ENCODE data around the gene SYCP2L. TPM values are rescaled to one million over a fixed set of nuclear protein-coding genes. Genes with fewer than 3 reads are reported as not detected.

SYCP2L gene
- total RNA-seq (2014; rRNA removed; shearing (Covaris generic)) (4.9 and 11.0 TPM in 2 replicates), polyA plus RNA-seq (2016; fragmentation: Nextera tagmentation; extraction: Ambion mirVana) (8.5 and 10.5 TPM in 2 replicates)
- long read RNA-seq, partial matches to known transcripts = 0 of 1 reads
- long read RNA-seq, other reads (novel, unspliced or antisense) = 1 of 1 reads

DNA sequence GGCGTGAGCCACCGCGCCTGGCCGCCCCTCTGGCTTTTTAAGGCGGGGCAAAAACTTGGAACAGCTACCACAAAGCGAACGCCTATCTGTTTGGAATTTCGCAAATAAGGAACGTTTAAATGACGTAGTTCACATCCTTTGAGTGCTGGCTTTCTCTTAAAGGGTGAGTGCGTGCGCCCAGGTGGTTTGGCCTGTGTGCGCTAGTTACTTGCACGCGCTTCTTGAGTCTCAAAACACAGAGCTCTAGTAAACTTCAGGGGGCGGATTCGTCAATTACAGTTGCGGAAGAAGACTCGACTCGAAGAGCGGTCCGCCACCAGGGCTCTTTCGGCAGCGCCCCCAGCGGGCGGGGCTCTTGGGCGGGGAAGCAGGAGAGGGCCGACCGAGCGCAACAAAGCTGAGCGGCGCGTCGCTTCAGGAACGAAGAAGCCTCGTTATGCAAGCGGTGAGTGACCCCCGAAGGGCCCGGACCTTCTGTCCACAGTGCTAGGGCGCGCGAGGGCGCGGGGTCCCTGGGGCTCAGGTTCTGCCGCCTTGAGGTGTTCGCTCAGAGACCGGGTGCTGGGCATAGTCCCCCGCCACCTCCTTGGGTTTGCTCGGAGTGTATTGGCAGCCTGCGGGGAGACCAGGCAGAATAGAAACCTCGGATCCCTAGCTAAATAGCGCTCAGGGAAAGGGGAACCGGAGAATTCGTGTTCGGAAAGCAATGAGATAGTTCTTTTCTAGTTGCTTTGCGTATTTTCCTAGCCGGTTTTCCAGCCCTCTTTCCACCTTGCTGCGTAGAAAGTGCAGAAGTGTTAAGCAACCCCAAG, at the start of gene SYCP2L:
Gene SYCP2L (plus strand): TSS at position 362 of the 812 bp plus-strand sequence. CDS start 75 bp downstream, at position 437.
- ATAC-seq (peak; percentile 74), DNase-seq (ENCODE audit: low spot score) (peak; percentile 96)
- H3K9me3 Mint-ChIP-seq = no peaks in the 10 kb centered on the region; the same call in 2 of the 3 replicates
- H3K4me3 Mint-ChIP-seq = peak within 1 kb of the TSS; percentile 85
- no peaks in the 10 kb centered on the region for H3K36me3 ChIP-seq (ENCODE audit: insufficient read depth)
- TF ChIP-seq, protein P1, sequence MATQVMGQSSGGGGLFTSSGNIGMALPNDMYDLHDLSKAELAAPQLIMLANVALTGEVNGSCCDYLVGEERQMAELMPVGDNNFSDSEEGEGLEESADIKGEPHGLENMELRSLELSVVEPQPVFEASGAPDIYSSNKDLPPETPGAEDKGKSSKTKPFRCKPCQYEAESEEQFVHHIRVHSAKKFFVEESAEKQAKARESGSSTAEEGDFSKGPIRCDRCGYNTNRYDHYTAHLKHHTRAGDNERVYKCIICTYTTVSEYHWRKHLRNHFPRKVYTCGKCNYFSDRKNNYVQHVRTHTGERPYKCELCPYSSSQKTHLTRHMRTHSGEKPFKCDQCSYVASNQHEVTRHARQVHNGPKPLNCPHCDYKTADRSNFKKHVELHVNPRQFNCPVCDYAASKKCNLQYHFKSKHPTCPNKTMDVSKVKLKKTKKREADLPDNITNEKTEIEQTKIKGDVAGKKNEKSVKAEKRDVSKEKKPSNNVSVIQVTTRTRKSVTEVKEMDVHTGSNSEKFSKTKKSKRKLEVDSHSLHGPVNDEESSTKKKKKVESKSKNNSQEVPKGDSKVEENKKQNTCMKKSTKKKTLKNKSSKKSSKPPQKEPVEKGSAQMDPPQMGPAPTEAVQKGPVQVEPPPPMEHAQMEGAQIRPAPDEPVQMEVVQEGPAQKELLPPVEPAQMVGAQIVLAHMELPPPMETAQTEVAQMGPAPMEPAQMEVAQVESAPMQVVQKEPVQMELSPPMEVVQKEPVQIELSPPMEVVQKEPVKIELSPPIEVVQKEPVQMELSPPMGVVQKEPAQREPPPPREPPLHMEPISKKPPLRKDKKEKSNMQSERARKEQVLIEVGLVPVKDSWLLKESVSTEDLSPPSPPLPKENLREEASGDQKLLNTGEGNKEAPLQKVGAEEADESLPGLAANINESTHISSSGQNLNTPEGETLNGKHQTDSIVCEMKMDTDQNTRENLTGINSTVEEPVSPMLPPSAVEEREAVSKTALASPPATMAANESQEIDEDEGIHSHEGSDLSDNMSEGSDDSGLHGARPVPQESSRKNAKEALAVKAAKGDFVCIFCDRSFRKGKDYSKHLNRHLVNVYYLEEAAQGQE (IDR thresholded peaks at IDR 0.05; ENCODE audit: unreplicated experiment) = no peak
- TF ChIP-seq JUNB (IDR thresholded peaks at IDR 0.05; ENCODE audit: unreplicated experiment) (no peak), EZH2phosphoT487 (IDR thresholded peaks at IDR 0.05; ENCODE audit: unreplicated experiment) (no peak), STAT1 (IDR thresholded peaks at IDR 0.05; ENCODE audit: unreplicated experiment) (no peak), ZNF114 (CRISPR knock-in tag; IDR thresholded peaks at IDR 0.05) (no peak), ZNF331 (CRISPR knock-in tag; IDR thresholded peaks at IDR 0.05; ENCODE audit: low read depth) (no peak), EZH2 (IDR thresholded peaks at IDR 0.05; ENCODE audit: low read depth, unreplicated experiment) (no peak), NANOG (IDR thresholded peaks at IDR 0.05; ENCODE audit: borderline replicate concordance) (peak; percentile 33; the same call in 1 of the 2 replicates), POLR2AphosphoS5 (IDR thresholded peaks at IDR 0.05; ENCODE audit: low read depth) (peak; percentile 87), CREB1 (CRISPR knock-in tag; IDR thresholded peaks at IDR 0.05; ENCODE audit: low read depth) (peak; percentile 69)
- TF ChIP-seq, protein P2, sequence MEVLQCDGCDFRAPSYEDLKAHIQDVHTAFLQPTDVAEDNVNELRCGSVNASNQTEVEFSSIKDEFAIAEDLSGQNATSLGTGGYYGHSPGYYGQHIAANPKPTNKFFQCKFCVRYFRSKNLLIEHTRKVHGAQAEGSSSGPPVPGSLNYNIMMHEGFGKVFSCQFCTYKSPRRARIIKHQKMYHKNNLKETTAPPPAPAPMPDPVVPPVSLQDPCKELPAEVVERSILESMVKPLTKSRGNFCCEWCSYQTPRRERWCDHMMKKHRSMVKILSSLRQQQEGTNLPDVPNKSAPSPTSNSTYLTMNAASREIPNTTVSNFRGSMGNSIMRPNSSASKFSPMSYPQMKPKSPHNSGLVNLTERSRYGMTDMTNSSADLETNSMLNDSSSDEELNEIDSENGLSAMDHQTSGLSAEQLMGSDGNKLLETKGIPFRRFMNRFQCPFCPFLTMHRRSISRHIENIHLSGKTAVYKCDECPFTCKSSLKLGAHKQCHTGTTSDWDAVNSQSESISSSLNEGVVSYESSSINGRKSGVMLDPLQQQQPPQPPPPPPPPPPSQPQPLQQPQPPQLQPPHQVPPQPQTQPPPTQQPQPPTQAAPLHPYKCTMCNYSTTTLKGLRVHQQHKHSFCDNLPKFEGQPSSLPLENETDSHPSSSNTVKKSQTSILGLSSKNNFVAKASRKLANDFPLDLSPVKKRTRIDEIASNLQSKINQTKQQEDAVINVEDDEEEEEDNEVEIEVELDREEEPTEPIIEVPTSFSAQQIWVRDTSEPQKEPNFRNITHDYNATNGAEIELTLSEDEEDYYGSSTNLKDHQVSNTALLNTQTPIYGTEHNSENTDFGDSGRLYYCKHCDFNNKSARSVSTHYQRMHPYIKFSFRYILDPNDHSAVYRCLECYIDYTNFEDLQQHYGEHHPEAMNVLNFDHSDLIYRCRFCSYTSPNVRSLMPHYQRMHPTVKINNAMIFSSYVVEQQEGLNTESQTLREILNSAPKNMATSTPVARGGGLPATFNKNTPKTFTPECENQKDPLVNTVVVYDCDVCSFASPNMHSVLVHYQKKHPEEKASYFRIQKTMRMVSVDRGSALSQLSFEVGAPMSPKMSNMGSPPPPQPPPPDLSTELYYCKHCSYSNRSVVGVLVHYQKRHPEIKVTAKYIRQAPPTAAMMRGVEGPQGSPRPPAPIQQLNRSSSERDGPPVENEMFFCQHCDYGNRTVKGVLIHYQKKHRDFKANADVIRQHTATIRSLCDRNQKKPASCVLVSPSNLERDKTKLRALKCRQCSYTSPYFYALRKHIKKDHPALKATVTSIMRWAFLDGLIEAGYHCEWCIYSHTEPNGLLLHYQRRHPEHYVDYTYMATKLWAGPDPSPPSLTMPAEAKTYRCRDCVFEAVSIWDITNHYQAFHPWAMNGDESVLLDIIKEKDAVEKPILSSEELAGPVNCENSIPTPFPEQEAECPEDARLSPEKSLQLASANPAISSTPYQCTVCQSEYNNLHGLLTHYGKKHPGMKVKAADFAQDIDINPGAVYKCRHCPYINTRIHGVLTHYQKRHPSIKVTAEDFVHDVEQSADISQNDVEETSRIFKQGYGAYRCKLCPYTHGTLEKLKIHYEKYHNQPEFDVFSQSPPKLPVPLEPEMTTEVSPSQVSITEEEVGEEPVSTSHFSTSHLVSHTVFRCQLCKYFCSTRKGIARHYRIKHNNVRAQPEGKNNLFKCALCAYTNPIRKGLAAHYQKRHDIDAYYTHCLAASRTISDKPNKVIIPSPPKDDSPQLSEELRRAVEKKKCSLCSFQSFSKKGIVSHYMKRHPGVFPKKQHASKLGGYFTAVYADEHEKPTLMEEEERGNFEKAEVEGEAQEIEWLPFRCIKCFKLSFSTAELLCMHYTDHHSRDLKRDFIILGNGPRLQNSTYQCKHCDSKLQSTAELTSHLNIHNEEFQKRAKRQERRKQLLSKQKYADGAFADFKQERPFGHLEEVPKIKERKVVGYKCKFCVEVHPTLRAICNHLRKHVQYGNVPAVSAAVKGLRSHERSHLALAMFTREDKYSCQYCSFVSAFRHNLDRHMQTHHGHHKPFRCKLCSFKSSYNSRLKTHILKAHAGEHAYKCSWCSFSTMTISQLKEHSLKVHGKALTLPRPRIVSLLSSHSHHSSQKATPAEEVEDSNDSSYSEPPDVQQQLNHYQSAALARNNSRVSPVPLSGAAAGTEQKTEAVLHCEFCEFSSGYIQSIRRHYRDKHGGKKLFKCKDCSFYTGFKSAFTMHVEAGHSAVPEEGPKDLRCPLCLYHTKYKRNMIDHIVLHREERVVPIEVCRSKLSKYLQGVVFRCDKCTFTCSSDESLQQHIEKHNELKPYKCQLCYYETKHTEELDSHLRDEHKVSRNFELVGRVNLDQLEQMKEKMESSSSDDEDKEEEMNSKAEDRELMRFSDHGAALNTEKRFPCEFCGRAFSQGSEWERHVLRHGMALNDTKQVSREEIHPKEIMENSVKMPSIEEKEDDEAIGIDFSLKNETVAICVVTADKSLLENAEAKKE (CRISPR knock-in tag; IDR thresholded peaks at IDR 0.05) = no peak
- TF ChIP-seq, protein P3, sequence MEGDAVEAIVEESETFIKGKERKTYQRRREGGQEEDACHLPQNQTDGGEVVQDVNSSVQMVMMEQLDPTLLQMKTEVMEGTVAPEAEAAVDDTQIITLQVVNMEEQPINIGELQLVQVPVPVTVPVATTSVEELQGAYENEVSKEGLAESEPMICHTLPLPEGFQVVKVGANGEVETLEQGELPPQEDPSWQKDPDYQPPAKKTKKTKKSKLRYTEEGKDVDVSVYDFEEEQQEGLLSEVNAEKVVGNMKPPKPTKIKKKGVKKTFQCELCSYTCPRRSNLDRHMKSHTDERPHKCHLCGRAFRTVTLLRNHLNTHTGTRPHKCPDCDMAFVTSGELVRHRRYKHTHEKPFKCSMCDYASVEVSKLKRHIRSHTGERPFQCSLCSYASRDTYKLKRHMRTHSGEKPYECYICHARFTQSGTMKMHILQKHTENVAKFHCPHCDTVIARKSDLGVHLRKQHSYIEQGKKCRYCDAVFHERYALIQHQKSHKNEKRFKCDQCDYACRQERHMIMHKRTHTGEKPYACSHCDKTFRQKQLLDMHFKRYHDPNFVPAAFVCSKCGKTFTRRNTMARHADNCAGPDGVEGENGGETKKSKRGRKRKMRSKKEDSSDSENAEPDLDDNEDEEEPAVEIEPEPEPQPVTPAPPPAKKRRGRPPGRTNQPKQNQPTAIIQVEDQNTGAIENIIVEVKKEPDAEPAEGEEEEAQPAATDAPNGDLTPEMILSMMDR (conservative IDR thresholded peaks at IDR 0.05; ENCODE audit: low read depth in 2 of 2) = peak; percentile 66 to 69
- TF ChIP-seq, protein P4, sequence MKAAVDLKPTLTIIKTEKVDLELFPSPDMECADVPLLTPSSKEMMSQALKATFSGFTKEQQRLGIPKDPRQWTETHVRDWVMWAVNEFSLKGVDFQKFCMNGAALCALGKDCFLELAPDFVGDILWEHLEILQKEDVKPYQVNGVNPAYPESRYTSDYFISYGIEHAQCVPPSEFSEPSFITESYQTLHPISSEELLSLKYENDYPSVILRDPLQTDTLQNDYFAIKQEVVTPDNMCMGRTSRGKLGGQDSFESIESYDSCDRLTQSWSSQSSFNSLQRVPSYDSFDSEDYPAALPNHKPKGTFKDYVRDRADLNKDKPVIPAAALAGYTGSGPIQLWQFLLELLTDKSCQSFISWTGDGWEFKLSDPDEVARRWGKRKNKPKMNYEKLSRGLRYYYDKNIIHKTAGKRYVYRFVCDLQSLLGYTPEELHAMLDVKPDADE (IDR thresholded peaks at IDR 0.05) = peak; percentile 46; the same call in 1 of the 2 replicates
- H3K27me3 Mint-ChIP-seq (ENCODE audit: insufficient read depth, low read depth, poor library complexity) = peaks cover 49% of the 10 kb centered on the region
- peak within 1 kb of the TSS; percentile 78 for H3K4me2 ChIP-seq
- H4K20me1 ChIP-seq (replicated peaks; ENCODE audit: insufficient read depth) = no peaks in the 10 kb centered on the region
- no peaks in the 10 kb centered on the region for H3K9me2 ChIP-seq (ENCODE audit: insufficient read depth)
- 0 out of 2 replicates have a peak, but pooled peaks cover 5% of the 10 kb centered on the region for H3K4me1 ChIP-seq (ENCODE audit: insufficient read depth)
- peak within 1 kb of the TSS; percentile 73 for H3K4me3 ChIP-seq
- H3K27ac ChIP-seq (ENCODE audit: low read depth) = peak within 1 kb of the TSS; percentile 74
- H3K36me3 Mint-ChIP-seq (ENCODE audit: low read depth) = no peaks in the 10 kb centered on the region
- peaks cover 41% of the 10 kb centered on the region for H3K27me3 ChIP-seq (ENCODE audit: insufficient read depth)
- peaks cover 8% of the 10 kb centered on the region for H3K4me1 Mint-ChIP-seq
- no peaks in the 10 kb centered on the region for H3K79me2 ChIP-seq (replicated peaks; ENCODE audit: insufficient read depth)
- H3F3A ChIP-seq (replicated peaks; ENCODE audit: low read depth) = 0 out of 2 replicates have a peak, but pooled peaks cover 2% of the 10 kb centered on the region
- H3K27ac Mint-ChIP-seq = peak within 1 kb of the TSS; percentile 93
- peak within 1 kb of the TSS; percentile 64 for H2AFZ ChIP-seq
